Renal cortex interstitium (tissue), 15 donors: ENCODE data around the gene AMER1. TPM values are rescaled to one million over a fixed set of nuclear protein-coding genes. Genes with fewer than 3 reads are reported as not detected.
"Not testable (repeated sequence)": the region's sequence is repeated elsewhere in the genome, so short reads cannot be mapped to it uniquely, and the experiment has no call there.

Source experiments
- DNase-seq, 11 donors: peaks; one replicate each; pipeline ENCODE4 v3.0.0-alpha.2; 2013; ENCODE audit warnings: low read depth in 9 of 11, low spot score in 4 of 11; ENCODE audit errors: extremely low read depth in 1 of 11
- long read RNA-seq, 16 experiments: transcript quantifications; one replicate each; lab custom pipeline, GENCODE V29; 2026
- polyA plus RNA-seq, 3 donors: library from polyadenylated mRNA; unstranded; fragments of 120-200 nt; gene quantifications; one replicate each; pipeline ENCODE4 v1.2.1, GENCODE V29; 2013; ENCODE audit not compliant: insufficient read length in 3 of 3

Gene AMER1
- 1 to 10 TPM; 7.7 to 9.0 (median 8.7) TPM for polyA plus RNA-seq
- long read RNA-seq, donor 1 = 0 reads
- long read RNA-seq, donor 2, full-length matches to known transcripts = 4 of 4 reads
- long read RNA-seq, donor 2, partial matches to known transcripts = 0 of 4 reads
- long read RNA-seq, donor 2, other reads (novel, unspliced or antisense) = 0 of 4 reads
- long read RNA-seq, donor 3, full-length matches to known transcripts = 2 of 2 reads
- long read RNA-seq, donor 3, partial matches to known transcripts = 0 of 2 reads
- long read RNA-seq, donor 3, other reads (novel, unspliced or antisense) = 0 of 2 reads
- long read RNA-seq, donor 4, full-length matches to known transcripts = 1 of 1 reads
- long read RNA-seq, donor 4, partial matches to known transcripts = 0 of 1 reads
- long read RNA-seq, donor 4, other reads (novel, unspliced or antisense) = 0 of 1 reads
- long read RNA-seq, donor 5 = 0 reads
- long read RNA-seq, donor 6, full-length matches to known transcripts = 2 of 2 reads
- long read RNA-seq, donor 6, partial matches to known transcripts = 0 of 2 reads
- long read RNA-seq, donor 6, other reads (novel, unspliced or antisense) = 0 of 2 reads
- long read RNA-seq, donor 7, full-length matches to known transcripts = 2 of 2 reads
- long read RNA-seq, donor 7, partial matches to known transcripts = 0 of 2 reads
- long read RNA-seq, donor 7, other reads (novel, unspliced or antisense) = 0 of 2 reads
- long read RNA-seq, donor 8, full-length matches to known transcripts = 2 of 2 reads
- long read RNA-seq, donor 8, partial matches to known transcripts = 0 of 2 reads
- long read RNA-seq, donor 8, other reads (novel, unspliced or antisense) = 0 of 2 reads
- long read RNA-seq, donor 9, full-length matches to known transcripts = 3 of 3 reads
- long read RNA-seq, donor 9, partial matches to known transcripts = 0 of 3 reads
- long read RNA-seq, donor 9, other reads (novel, unspliced or antisense) = 0 of 3 reads
- long read RNA-seq, donor 10, full-length matches to known transcripts = 2 of 2 reads
- long read RNA-seq, donor 10, partial matches to known transcripts = 0 of 2 reads
- long read RNA-seq, donor 10, other reads (novel, unspliced or antisense) = 0 of 2 reads
- long read RNA-seq, donor 11, full-length matches to known transcripts = 5 of 5 reads
- long read RNA-seq, donor 11, partial matches to known transcripts = 0 of 5 reads
- long read RNA-seq, donor 11, other reads (novel, unspliced or antisense) = 0 of 5 reads
- long read RNA-seq, donor 12, full-length matches to known transcripts = 1 of 1 reads
- long read RNA-seq, donor 12, partial matches to known transcripts = 0 of 1 reads
- long read RNA-seq, donor 12, other reads (novel, unspliced or antisense) = 0 of 1 reads
- long read RNA-seq, donor 13, full-length matches to known transcripts = 2 of 2 reads
- long read RNA-seq, donor 13, partial matches to known transcripts = 0 of 2 reads
- long read RNA-seq, donor 13, other reads (novel, unspliced or antisense) = 0 of 2 reads
- long read RNA-seq, donor 14, full-length matches to known transcripts = 2 of 2 reads
- long read RNA-seq, donor 14, partial matches to known transcripts = 0 of 2 reads
- long read RNA-seq, donor 14, other reads (novel, unspliced or antisense) = 0 of 2 reads
- long read RNA-seq, donor 15 = 0 reads
- long read RNA-seq, donor 16, full-length matches to known transcripts = 9 of 9 reads
- long read RNA-seq, donor 16, partial matches to known transcripts = 0 of 9 reads
- long read RNA-seq, donor 16, other reads (novel, unspliced or antisense) = 0 of 9 reads

- no peak for DNase-seq
Observed at GRCh38 chrX:64205441-64205734, at the start of gene AMER1. Gene AMER1, minus strand, starts transcription at chrX:64205708. Its CDS starts 12,422 bp downstream, at chrX:64193286.

- no peak for DNase-seq
Observed at GRCh38 chrX:64230123-64230970, 24.8 kb upstream of the AMER1 start, which contains the start of gene ASB12. Gene ASB12, minus strand, starts transcription at chrX:64230607. Its CDS starts 4,957 bp downstream, at chrX:64225650.

- DNase-seq = no peak
Observed at GRCh38 chrX:64229154-64229553, 23.6 kb upstream of the AMER1 start.

- no peak for DNase-seq
Observed at GRCh38 chrX:64218023-64218422, 12.5 kb upstream of the AMER1 start.

- not testable (repeated sequence) for DNase-seq
Observed at GRCh38 chrX:64213989-64214388, 8.5 kb upstream of the AMER1 start.

- DNase-seq = peak in 4 of 11 donors; percentile 21 to 49 (median 32)
Observed at GRCh38 chrX:64206556-64207162, 1.2 kb upstream of the AMER1 start.

- DNase-seq = peak; percentile 71 to 93 (median 89)
Observed at GRCh38 chrX:64205735-64206501, 410 bp upstream of the AMER1 start.

- DNase-seq = peak in 3 of 11 donors; percentile 7 to 23 (median 8)
Observed at GRCh38 chrX:64204701-64205440, 637 bp downstream of the AMER1 start.

- DNase-seq = peak in 2 of 11 donors; percentile 2
Observed at GRCh38 chrX:64204252-64204651, 1.3 kb downstream of the AMER1 start.

- DNase-seq = no peak
Observed at GRCh38 chrX:64202808-64203325, 2.6 kb downstream of the AMER1 start.

GRCh38 chrX:64198036-64198435, 7.5 kb downstream of the AMER1 start:
- DNase-seq = no peak

GRCh38 chrX:64196606-64197005, 8.9 kb downstream of the AMER1 start:
- DNase-seq = no peak

GRCh38 chrX:64195862-64196261, 9.6 kb downstream of the AMER1 start:
- DNase-seq = no peak

- DNase-seq = no peak
Observed at GRCh38 chrX:64192673-64193072, 12.8 kb downstream of the AMER1 start.

- DNase-seq = no peak
Observed at GRCh38 chrX:64192040-64192439, 13.5 kb downstream of the AMER1 start.
